T-helper 17 cell (primary cell): ENCODE data around the gene AMHR2. TPM values are rescaled to one million over a fixed set of nuclear protein-coding genes. Genes with fewer than 3 reads are reported as not detected.
A peak's percentile ranks its signal among the peaks of the same experiment; 100 is the strongest.

Experiments
- ATAC-seq: fragments of 150-1000 bp; cut with Tn5 transposase; 2 replicates; pipeline ENCODE4 v1.10.0; 2021; ENCODE audit warnings: mild to moderate bottlenecking, moderate library complexity
- DNase-seq, 3 donors: peaks; one replicate each; pipeline versions ENCODE4 v3.0.0 to v3.0.0-alpha.2; 2020 to 2021
- H3K9me3 ChIP-seq: one replicate; pipeline ENCODE4 v1.7.0; 2013; ENCODE audit warnings: low read length, mild to moderate bottlenecking; ENCODE audit not compliant: control insufficient read depth, poor library complexity, severe bottlenecking
- H3K27ac Mint-ChIP-seq: one replicate; pipeline ENCODE4 v1.8.0; 2022; ENCODE audit warnings: mild to moderate bottlenecking, moderate library complexity, mixed read lengths
- H3K27me3 Mint-ChIP-seq: one replicate; pipeline ENCODE4 v1.8.0; 2022; ENCODE audit warnings: mixed read lengths
- H3K36me3 Mint-ChIP-seq: one replicate; pipeline ENCODE4 v1.8.0; 2022; ENCODE audit warnings: low read depth, mixed read lengths
- H3K4me1 Mint-ChIP-seq: one replicate; pipeline ENCODE4 v1.8.0; 2022; ENCODE audit warnings: mild to moderate bottlenecking, mixed read lengths
- H3K4me3 Mint-ChIP-seq: one replicate; pipeline ENCODE4 v1.8.0; 2022; ENCODE audit warnings: mild to moderate bottlenecking, moderate library complexity, mixed read lengths
- total RNA-seq, 4 donors: library from RNA in 2 of 4; stranded (reverse) in 2 of 4; gene quantifications; one replicate each; pipeline ENCODE4 v1.2.3 and lab custom pipeline; 2022 to 2026

AMHR2 gene
- total RNA-seq, 2 donors from 2014 or later = not detected

DNA sequence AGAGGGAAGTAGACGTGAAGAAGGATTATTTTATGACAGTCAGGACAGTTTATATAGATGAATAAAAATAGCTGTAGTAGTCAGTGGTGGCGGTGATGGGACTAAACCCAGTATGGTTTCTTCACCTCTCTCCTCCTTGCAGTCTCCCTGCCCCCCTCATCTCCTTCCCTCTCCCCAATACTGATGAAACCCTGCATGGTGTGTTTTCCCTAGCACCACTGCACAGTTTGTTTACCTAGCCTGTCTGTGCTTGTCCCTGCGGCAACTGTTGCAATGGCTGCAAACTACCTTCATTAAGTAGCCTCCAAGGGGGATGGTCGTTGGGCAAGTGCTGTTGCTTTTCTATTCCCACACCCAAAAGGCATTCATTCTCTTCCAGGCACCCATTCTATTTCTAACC lies 43.0 kb downstream of the AMHR2 start:
- Mint-ChIP-seq H3K27ac (peak overlapping the region; percentile 69), H3K4me1 (peaks cover 33% of the 10 kb centered on the region), H3K36me3 (peaks cover 8% of the 10 kb centered on the region), H3K4me3 (peak overlapping the region; percentile 52), H3K27me3 (no peaks in the 10 kb centered on the region)
- H3K9me3 ChIP-seq = no peaks in the 10 kb centered on the region
- ATAC-seq = no peak
- DNase-seq = no peak

DNA sequence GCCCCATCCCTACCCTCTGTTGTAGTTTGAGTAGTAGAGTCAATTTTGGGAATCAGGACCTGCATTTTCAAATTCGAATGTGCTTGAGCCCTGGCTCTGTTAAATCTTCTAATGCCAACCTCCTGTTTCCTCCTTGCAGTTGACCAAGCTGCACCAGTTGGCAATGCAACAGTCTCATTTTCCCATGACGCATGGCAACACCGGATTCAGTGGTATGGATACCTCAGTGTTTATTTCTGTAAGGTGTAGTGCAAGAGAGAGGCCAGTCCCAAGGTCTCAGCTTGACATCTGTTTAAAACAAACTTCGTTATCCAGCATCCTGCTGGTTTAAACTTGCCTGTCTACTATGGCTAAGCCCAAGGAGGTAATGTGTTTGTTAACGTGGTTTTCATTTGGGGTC lies 43.4 kb downstream of the AMHR2 start:
- DNase-seq (no peak), ATAC-seq (no peak)
- Mint-ChIP-seq H3K4me3 (peak overlapping the region; percentile 52), H3K4me1 (peaks cover 37% of the 10 kb centered on the region), H3K27me3 (no peaks in the 10 kb centered on the region), H3K36me3 (peaks cover 10% of the 10 kb centered on the region), H3K27ac (peak overlapping the region; percentile 69)
- H3K9me3 ChIP-seq = no peaks in the 10 kb centered on the region

DNA sequence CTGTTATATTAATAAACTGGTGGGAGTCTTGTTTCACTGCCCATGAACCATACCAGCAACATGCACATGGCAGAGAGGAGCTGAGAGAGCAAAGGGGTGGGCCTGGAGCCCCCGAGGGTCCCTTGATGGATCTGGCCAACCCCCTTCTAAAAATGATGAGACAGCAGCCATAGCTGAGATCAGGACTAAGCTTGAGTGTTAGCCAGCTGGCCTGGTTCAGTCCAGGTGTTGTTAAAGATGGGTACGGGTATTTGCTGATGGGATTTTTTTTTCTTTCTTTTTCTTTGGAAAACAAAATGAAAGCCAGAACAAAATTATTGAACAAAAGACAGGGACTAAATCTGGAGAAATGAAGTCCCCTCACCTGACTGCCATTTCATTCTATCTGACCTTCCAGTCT lies 44.2 kb downstream of the AMHR2 start:
- Mint-ChIP-seq H3K4me3 (no peak overlapping the region), H3K36me3 (peaks cover 11% of the 10 kb centered on the region), H3K4me1 (peaks cover 41% of the 10 kb centered on the region), H3K27me3 (no peaks in the 10 kb centered on the region), H3K27ac (peak overlapping the region; percentile 53)
- no peaks in the 10 kb centered on the region for H3K9me3 ChIP-seq
- ATAC-seq (no peak), DNase-seq (no peak)

DNA sequence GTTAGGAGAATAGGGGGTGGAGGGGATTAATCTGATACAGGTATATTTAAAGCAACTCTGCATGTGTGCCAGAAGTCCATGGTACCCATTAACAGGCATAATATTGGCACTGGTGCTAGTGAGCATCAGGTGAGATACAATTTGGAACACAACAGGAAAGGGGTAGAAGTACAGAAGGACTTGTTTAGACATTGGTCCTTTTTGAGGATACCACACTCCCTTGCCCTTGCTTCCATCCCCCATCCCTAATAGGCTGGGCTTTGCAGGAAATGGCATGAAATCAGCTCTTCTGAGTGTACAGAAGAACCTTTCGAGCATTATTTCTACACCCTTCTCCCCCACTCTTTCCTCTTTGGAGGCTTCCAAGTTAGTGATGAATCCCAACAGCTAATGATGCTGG lies 44.6 kb downstream of the AMHR2 start:
- H3K4me1 Mint-ChIP-seq = peaks cover 38% of the 10 kb centered on the region
- H3K9me3 ChIP-seq = no peaks in the 10 kb centered on the region
- ATAC-seq = no peak
- H3K27me3 Mint-ChIP-seq = no peaks in the 10 kb centered on the region
- no peak overlapping the region for H3K4me3 Mint-ChIP-seq
- peak overlapping the region; percentile 53 for H3K27ac Mint-ChIP-seq
- peaks cover 11% of the 10 kb centered on the region for H3K36me3 Mint-ChIP-seq
- DNase-seq = no peak

DNA sequence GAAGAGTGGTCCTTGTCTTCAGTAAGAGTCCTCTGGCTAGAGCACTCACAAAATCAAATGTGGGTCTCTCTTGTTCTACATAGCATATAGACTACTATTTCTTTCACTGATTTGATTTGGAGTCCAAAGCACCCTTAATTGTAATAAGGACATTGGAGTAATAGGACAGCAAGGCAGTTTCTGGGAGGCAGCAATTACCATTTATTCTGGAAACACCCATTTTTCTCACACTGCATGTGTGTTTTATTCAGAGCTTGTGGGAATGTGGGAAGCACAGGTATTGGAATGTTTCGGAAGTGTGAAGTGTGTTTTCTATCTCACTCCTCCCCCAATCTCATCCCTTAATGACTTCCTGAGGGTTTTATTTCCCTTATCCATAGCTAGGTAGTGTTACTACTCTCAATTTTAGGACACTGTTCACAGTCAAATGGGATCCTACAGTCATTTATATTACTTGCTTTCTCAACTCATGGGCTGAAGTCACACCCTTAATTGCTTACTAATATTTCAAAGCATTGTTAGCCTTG lies 48.5 kb downstream of the AMHR2 start:
- Mint-ChIP-seq H3K27me3 (no peaks in the 10 kb centered on the region), H3K4me3 (peak overlapping the region; percentile 43), H3K36me3 (peaks cover 9% of the 10 kb centered on the region), H3K27ac (no peak overlapping the region), H3K4me1 (peaks cover 49% of the 10 kb centered on the region)
- no peak for ATAC-seq
- no peak for DNase-seq
- no peaks in the 10 kb centered on the region for H3K9me3 ChIP-seq

DNA sequence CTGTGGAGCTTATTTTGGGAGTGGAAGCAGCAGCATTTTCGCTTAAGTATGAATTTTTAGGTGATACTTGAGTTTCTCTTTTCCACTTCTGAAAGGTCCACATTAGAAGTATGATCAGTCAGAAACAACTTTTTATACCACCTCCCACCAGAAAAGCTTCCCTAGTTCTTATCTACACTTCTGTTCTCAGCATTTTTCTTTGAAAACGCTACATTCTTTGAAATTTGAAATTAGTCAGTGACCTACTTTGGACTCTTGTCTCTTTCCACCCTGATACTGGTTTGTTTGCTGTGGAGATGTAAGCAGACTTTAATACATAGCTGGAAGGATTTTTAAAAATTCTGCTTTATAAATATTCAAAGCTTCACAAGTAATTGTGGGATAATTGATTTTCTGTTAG lies 50.4 kb downstream of the AMHR2 start:
- peak overlapping the region; percentile 93 for H3K27ac Mint-ChIP-seq
- H3K27me3 Mint-ChIP-seq = no peaks in the 10 kb centered on the region
- H3K9me3 ChIP-seq = no peaks in the 10 kb centered on the region
- ATAC-seq (peak; percentile 41), DNase-seq (no peak)
- H3K4me1 Mint-ChIP-seq = peaks cover 41% of the 10 kb centered on the region
- peak overlapping the region; percentile 87 for H3K4me3 Mint-ChIP-seq
- peaks cover 9% of the 10 kb centered on the region for H3K36me3 Mint-ChIP-seq

DNA sequence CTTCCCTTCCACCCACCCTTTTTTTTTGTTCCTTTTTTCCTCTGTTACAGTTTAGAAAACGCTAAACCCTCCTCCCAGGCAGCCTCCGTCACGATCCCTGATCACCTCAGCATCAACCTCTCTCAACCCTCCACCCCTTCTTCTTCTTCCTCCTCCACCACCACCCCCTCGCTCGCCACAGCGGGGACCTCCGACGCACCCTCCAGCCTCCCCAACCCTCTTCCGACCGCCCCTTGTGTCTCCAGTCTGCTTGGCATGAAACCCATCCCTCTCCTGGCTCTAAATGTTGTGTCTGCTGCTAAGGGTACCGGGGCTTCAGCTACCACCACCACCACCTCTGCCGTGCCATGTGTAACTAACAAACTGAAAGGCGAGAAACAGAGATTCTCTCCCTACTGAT lies 51.2 kb downstream of the AMHR2 start:
- Mint-ChIP-seq H3K4me1 (peaks cover 42% of the 10 kb centered on the region), H3K36me3 (peaks cover 9% of the 10 kb centered on the region), H3K27me3 (no peaks in the 10 kb centered on the region), H3K4me3 (peak overlapping the region; percentile 87), H3K27ac (peak overlapping the region; percentile 93)
- H3K9me3 ChIP-seq = no peaks in the 10 kb centered on the region
- ATAC-seq = peak; percentile 71
- peak in 1 of 3 donors; percentile 21 for DNase-seq

DNA sequence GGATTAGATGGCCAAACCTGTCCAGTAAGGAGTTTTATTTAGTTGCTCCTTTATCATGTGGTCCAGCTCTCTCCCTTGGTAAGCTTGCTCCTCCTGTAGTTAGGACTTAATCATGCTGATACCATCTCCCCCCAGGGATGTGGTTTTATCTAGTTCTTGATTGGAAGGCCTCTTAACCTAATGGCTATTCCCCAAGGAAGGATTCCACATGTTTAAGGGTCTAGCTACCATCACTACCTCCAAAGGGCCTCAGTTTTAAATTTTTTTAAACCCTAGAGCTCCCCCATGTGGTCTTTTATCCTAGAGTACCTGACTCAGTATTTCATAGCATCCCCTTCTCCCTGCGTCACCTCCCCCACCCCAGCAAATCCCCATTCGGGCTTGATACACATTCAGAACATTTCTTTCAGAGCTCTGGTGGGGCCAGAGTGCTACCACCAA lies 53.1 kb downstream of the AMHR2 start:
- no peaks in the 10 kb centered on the region for H3K27me3 Mint-ChIP-seq
- peaks cover 36% of the 10 kb centered on the region for H3K4me1 Mint-ChIP-seq
- H3K27ac Mint-ChIP-seq = peak overlapping the region; percentile 93
- ATAC-seq (peak; percentile 36), DNase-seq (no peak)
- no peaks in the 10 kb centered on the region for H3K9me3 ChIP-seq
- no peak overlapping the region for H3K4me3 Mint-ChIP-seq
- peaks cover 5% of the 10 kb centered on the region for H3K36me3 Mint-ChIP-seq

DNA sequence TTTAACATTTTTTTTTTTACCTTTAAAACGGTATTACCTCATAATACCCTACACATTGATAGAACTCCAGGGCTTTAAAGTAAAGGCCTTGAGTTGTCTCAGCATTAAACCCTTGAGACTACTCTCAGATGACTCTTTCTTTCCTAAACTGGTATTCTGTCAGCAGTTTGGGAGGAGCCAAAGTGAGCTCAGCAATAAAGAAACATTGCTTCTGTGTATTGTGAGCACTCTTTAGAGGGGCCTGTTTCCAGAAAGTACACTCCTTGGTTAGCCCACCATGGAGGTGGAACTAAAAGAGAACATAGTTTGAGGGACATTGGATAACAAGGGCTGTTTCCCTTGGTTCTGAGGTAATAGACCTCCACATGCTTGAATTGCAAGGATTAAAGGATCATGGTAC lies 55.2 kb downstream of the AMHR2 start:
- ATAC-seq (no peak), DNase-seq (no peak)
- Mint-ChIP-seq H3K4me3 (no peak overlapping the region), H3K36me3 (peaks cover 6% of the 10 kb centered on the region), H3K4me1 (peaks cover 29% of the 10 kb centered on the region), H3K27me3 (no peaks in the 10 kb centered on the region), H3K27ac (no peak overlapping the region)
- H3K9me3 ChIP-seq = no peaks in the 10 kb centered on the region

DNA sequence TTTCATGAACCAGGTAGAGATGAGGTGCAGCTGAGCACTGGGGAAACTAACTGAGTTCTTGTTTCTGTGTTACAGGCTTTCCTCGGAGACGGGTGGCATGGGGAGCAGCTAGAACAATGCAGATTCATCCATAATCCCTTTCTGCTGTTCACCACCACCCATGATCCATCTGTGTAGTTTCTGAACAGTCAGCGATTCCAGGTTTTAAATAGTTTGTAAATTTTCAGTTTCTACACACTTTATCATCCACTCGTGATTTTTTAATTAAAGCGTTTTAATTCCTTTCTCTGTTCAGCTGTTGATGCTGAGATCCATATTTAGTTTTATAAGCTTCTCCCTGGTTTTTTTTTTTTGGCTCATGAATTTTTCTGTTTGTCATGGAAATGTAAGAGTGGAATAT lies 55.7 kb downstream of the AMHR2 start:
- H3K27ac Mint-ChIP-seq = peak overlapping the region; percentile 54
- H3K9me3 ChIP-seq = no peaks in the 10 kb centered on the region

DNA sequence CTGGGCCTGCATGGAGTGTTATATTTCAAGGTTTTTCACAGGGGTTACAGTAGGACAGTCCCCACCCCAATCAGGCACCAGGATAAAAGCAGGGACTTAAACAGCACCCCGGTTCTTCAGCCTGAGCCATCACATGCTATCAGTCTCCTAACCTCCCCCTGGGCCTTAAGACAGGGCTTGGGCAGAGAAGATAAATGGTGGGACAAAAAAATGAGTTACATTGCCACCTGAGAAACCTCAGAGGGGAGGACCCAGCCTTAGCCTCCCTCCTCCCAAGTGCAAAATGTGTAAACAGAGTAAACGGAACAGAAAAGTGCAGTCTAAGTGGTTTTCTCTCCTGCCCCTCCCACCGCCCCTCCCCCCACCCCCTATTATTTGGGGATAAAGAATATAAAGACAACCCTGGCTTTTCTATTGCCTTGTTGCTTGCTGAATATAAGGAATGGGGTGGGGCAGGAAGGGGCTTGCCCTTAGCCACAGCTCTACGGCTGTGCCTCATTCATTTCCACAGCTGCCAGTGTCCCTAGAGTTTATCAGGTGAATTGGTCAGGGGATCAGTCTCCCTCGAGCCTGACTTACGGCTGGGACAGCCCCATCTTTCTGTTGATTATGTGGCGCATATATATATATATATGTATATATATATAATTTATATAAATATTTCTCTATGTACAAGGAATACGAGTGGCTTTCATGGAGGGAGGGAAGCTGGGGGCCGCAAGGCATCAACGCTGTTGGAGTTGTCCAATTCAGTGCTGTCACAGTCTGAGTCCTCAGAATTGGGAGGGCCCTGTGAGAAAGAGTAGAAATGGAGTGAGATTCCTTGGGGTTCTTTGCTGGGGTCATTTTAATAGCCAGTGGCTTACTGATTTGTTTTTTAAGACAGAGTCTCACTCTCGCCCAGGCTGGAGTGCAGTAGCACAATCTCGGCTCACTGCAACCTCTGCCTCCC lies 57.1 kb downstream of the AMHR2 start:
- DNase-seq = no peak
- ATAC-seq = no peak
- Mint-ChIP-seq H3K4me3 (peak overlapping the region; percentile 12), H3K27ac (peak overlapping the region; percentile 54), H3K27me3 (no peaks in the 10 kb centered on the region), H3K4me1 (peaks cover 16% of the 10 kb centered on the region), H3K36me3 (peaks cover 4% of the 10 kb centered on the region)
- no peaks in the 10 kb centered on the region for H3K9me3 ChIP-seq

More for the DNA sequence above, 55.7 kb downstream of the AMHR2 start:
- Mint-ChIP-seq H3K27me3 (no peaks in the 10 kb centered on the region), H3K4me3 (no peak overlapping the region), H3K4me1 (peaks cover 26% of the 10 kb centered on the region), H3K36me3 (peaks cover 6% of the 10 kb centered on the region)
- ATAC-seq (no peak), DNase-seq (no peak)
